Endothelial cell of umbilical vein (primary cell): Measurements from ENCODE around the gene ADAMTS6. TPM values are rescaled to one million over a fixed set of nuclear protein-coding genes. Genes with fewer than 3 reads are reported as not detected.

Experiments used
- BruUV-seq: library from RNA; stranded (reverse); fragments of 400-500 nt; replicated peaks from 2 replicates; lab custom pipeline; 2021; lab: Mats Ljungman, UMichigan
- CTCF ChIA-PET: fragments of 300-600, 350-600 bp; sonication (Branson Sonifier 250); formaldehyde crosslinking; loops from one replicate; lab custom pipeline; 2021; ENCODE audit warnings: antibody characterized with exemption, inconsistent platforms; lab: Charles Lee
- POLR2A ChIA-PET: fragments of 300-600, 350-600 bp; sonication (Branson Sonifier 250); formaldehyde crosslinking; loops from one replicate; lab custom pipeline; 2021; ENCODE audit warnings: antibody characterized with exemption, inconsistent platforms; lab: Charles Lee
- DNase-seq: peaks from one replicate; pipeline ENCODE4 v3.0.0-alpha.2; 2011; ENCODE audit warnings: low read depth, low spot score
- FAIRE-seq: peaks from 2 replicates; lab custom pipeline; 2011; peaks lifted over from hg19 to GRCh38; lab: Jason Lieb, UNC
- H2AFZ ChIP-seq: 2 replicates; pipeline ENCODE4 v1.6.0; 2012; ENCODE audit warnings: low read depth, low read length, control low read depth, inconsistent platforms
- H3K27ac ChIP-seq: 2 replicates; pipeline ENCODE4 v1.5.1; 2011; ENCODE audit warnings: low read depth, mild to moderate bottlenecking, control low read depth, low read length, moderate library complexity; ENCODE audit not compliant: insufficient read depth
- H3K27me3 ChIP-seq, 2 experiments: 2 replicates each; pipeline versions ENCODE4 v1.6.0 to v1.6.1; 2011; ENCODE audit warnings: low read length in 2 of 2, mixed read lengths in 1 of 2; ENCODE audit not compliant: control insufficient read depth in 2 of 2, insufficient read depth in 2 of 2
- H3K36me3 ChIP-seq, 2 experiments: 2 replicates in 1 of 2; 3 replicates in 1 of 2; pipeline ENCODE4 v1.5.1; 2011; ENCODE audit warnings: low read length in 2 of 2, mild to moderate bottlenecking in 1 of 2, moderate library complexity in 1 of 2; ENCODE audit not compliant: control insufficient read depth in 2 of 2, insufficient read depth in 2 of 2; ENCODE audit errors: extremely low read depth in 1 of 2
- H3K4me1 ChIP-seq: 3 replicates; pipeline ENCODE4 v1.5.1; 2011; ENCODE audit warnings: mild to moderate bottlenecking, low read length; ENCODE audit not compliant: control insufficient read depth, insufficient read depth; ENCODE audit errors: extremely low read depth
- H3K4me2 ChIP-seq: 2 replicates; pipeline ENCODE4 v1.6.1; 2011; ENCODE audit warnings: low read length, control low read depth, mixed read lengths; ENCODE audit not compliant: insufficient read depth
- H3K4me3 ChIP-seq, 3 experiments: fragments of 200-600 bp in 1 of 3; sonication (generic), shearing (Covaris generic) in 1 of 3; replicated peaks in 1 of 3; 2 replicates each; pipeline ENCODE4 v1.5.1; 2011 to 2016; ENCODE audit warnings: control low read depth in 3 of 3, low read length in 3 of 3, mild to moderate bottlenecking in 2 of 3, inconsistent platforms in 1 of 3, low read depth in 1 of 3, moderate library complexity in 1 of 3; ENCODE audit not compliant: insufficient read depth in 1 of 3
- H3K79me2 ChIP-seq: 2 replicates; pipeline ENCODE4 v1.6.0; 2012; ENCODE audit warnings: low read length, inconsistent platforms; ENCODE audit not compliant: control insufficient read depth, insufficient read depth
- H3K9ac ChIP-seq: replicated peaks from 2 replicates; pipeline ENCODE3; 2011; ENCODE audit warnings: low read length, control low read depth; ENCODE audit not compliant: insufficient read depth; ENCODE audit errors: extremely low read depth
- H3K9me1 ChIP-seq: replicated peaks from 3 replicates; pipeline ENCODE4 v1.6.0; 2011; ENCODE audit warnings: mild to moderate bottlenecking, low read length; ENCODE audit not compliant: control insufficient read depth, insufficient read depth; ENCODE audit errors: extremely low read depth
- H3K9me3 ChIP-seq: replicated peaks from 2 replicates; pipeline ENCODE4 v1.5.1; 2012; ENCODE audit warnings: low read length, inconsistent platforms; ENCODE audit not compliant: control insufficient read depth, insufficient read depth
- H4K20me1 ChIP-seq: replicated peaks from 2 replicates; pipeline ENCODE3; 2011; ENCODE audit warnings: mild to moderate bottlenecking, low read length; ENCODE audit not compliant: control insufficient read depth, insufficient read depth; ENCODE audit errors: extremely low read depth
- EZH2 ChIP-seq: IDR thresholded peaks from 2 replicates; pipeline ENCODE4 v1.6.1; 2012; ENCODE audit warnings: borderline replicate concordance, low read depth, mild to moderate bottlenecking, moderate library complexity, low read length, inconsistent platforms; ENCODE audit not compliant: severe bottlenecking
- FOS ChIP-seq: IDR thresholded peaks from 2 replicates; pipeline ENCODE4 v1.6.1; 2011; ENCODE audit warnings: mild to moderate bottlenecking, low read length, moderate library complexity, borderline replicate concordance; ENCODE audit not compliant: insufficient read depth
- GATA2 ChIP-seq: IDR thresholded peaks from 2 replicates; pipeline ENCODE4 v1.7.0; 2011; ENCODE audit warnings: low read depth, mild to moderate bottlenecking, moderate library complexity, mixed read lengths, low read length; ENCODE audit not compliant: insufficient read length, insufficient read depth
- JUN ChIP-seq: IDR thresholded peaks from 2 replicates; pipeline ENCODE4 v1.6.1; 2011; ENCODE audit warnings: borderline replicate concordance, low read depth; ENCODE audit not compliant: insufficient read length, insufficient read depth
- MYC ChIP-seq: IDR thresholded peaks from one replicate; pipeline ENCODE4 v1.6.1; 2011; ENCODE audit warnings: mild to moderate bottlenecking, low read depth, low read length
- POLR2A ChIP-seq: IDR thresholded peaks from 2 replicates; pipeline ENCODE4 v1.6.1; 2012; ENCODE audit warnings: low read depth, mild to moderate bottlenecking, control low read depth, low read length
- POLR2AphosphoS5 ChIP-seq: IDR thresholded peaks from 2 replicates; pipeline ENCODE4 v1.6.1; 2012; ENCODE audit warnings: low read depth, mild to moderate bottlenecking, control low read depth, low read length, moderate library complexity; ENCODE audit not compliant: insufficient read depth
- dilution Hi-C: fragments of 300-500 bp; cut with MboI; formaldehyde crosslinking; loops from one replicate; pipeline ENCODE4 v1.15.0; 2019; ENCODE audit warnings: low sequenced_read_pairs; ENCODE audit not compliant: extremely low pct_ligation_motif_present
- intact Hi-C: fragments of 100-400 bp; cut with micrococcal nuclease; formaldehyde crosslinking; loops from one replicate; pipeline ENCODE4 v1.10.0; 2022
- polyA plus RNA-seq, 4 experiments: library from polyadenylated mRNA; depleted of rRNA in 3 of 4; stranded (reverse) in 3 of 4; unstranded in 1 of 4; fragments of >200 nt; gene quantifications; 2 replicates each; pipeline versions ENCODE4 v1.2.1 to v1.2.3, GENCODE V29; 2011 to 2012; ENCODE audit warnings: missing spikeins in 1 of 4
- total RNA-seq: library from RNA; stranded (reverse); gene quantifications from 2 replicates; pipeline ENCODE4 v1.2.3, GENCODE V29; 2021
- TF ChIP-seq, protein P1 (sequence below): IDR thresholded peaks from 2 replicates; pipeline ENCODE4 v1.6.1; 2011; ENCODE audit not compliant: insufficient read depth, insufficient read length
- TF ChIP-seq, protein P2 (sequence below), 2 donors: IDR thresholded peaks; 1 replicate in 1 of 2; 2 replicates in 1 of 2; pipeline ENCODE4 v1.5.1; 2011; ENCODE audit warnings: low read length in 2 of 2, mild to moderate bottlenecking in 2 of 2, moderate library complexity in 2 of 2, control low read depth in 1 of 2, inconsistent platforms in 1 of 2, low read depth in 1 of 2; ENCODE audit not compliant: insufficient read depth in 1 of 2; ENCODE audit errors: extremely low read depth in 1 of 2

Gene ADAMTS6
- total and polyA plus RNA-seq, 2 donors (not counting 3 experiments of a cell fraction or from before 2014, with no cell fraction given), result 20.4 to 43.4 TPM

DNA sequence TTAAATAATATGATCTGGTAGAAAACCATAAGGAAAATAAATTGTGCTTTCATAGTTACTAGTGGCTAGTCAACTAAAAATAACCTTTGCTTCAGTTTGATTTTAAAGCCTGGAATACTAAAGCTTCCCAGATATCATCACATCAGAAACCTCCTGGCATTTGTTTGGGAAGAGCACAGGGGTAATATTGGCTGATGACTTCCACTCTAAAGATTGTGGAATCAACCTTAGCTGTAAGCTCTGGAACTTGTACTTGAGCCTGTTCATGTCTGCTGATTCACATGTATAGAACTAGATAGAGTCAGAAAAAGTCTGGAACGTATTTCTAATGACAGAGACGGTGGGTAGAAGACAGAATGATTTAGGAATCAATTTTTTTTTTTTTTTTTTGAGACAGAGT is 367.9 kb downstream of the ADAMTS6 start:
- no peaks in the 10 kb centered on the region for H3K4me1 ChIP-seq
- no peaks in the 10 kb centered on the region for H3K36me3 ChIP-seq
- no TSS peak for BruUV-seq
- POLR2A ChIA-PET, result no interaction called here
- dilution Hi-C loops (no loop called here), intact Hi-C loops (no loop called here)
- FAIRE-seq (no peak), DNase-seq (no peak)
- H3K9me1 ChIP-seq, result no peaks in the 10 kb centered on the region
- TF ChIP-seq, protein P1, sequence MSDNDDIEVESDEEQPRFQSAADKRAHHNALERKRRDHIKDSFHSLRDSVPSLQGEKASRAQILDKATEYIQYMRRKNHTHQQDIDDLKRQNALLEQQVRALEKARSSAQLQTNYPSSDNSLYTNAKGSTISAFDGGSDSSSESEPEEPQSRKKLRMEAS, result no peak
- TF ChIP-seq EZH2 (no peak), MYC (no peak), GATA2 (no peak), FOS (no peak), POLR2A (no peak), JUN (no peak), POLR2AphosphoS5 (no peak)
- H3K27me3 ChIP-seq, result no peaks in the 10 kb centered on the region
- H3K9me3 ChIP-seq, result no peaks in the 10 kb centered on the region
- H3K27ac ChIP-seq, result no peak overlapping the region
- no peaks in the 10 kb centered on the region for H4K20me1 ChIP-seq
- no peak overlapping the region for H3K4me3 ChIP-seq
- CTCF ChIA-PET, result interaction anchor here (1.7 kb wide), 1 partner anchor 11 kb away, joined by 5 read pairs; no protein-coding TSS in a partner anchor
- no peak overlapping the region for H3K9ac ChIP-seq
- no peak overlapping the region for H3K4me2 ChIP-seq
- H2AFZ ChIP-seq, result no peak overlapping the region
- H3K79me2 ChIP-seq, result no peaks in the 10 kb centered on the region

DNA sequence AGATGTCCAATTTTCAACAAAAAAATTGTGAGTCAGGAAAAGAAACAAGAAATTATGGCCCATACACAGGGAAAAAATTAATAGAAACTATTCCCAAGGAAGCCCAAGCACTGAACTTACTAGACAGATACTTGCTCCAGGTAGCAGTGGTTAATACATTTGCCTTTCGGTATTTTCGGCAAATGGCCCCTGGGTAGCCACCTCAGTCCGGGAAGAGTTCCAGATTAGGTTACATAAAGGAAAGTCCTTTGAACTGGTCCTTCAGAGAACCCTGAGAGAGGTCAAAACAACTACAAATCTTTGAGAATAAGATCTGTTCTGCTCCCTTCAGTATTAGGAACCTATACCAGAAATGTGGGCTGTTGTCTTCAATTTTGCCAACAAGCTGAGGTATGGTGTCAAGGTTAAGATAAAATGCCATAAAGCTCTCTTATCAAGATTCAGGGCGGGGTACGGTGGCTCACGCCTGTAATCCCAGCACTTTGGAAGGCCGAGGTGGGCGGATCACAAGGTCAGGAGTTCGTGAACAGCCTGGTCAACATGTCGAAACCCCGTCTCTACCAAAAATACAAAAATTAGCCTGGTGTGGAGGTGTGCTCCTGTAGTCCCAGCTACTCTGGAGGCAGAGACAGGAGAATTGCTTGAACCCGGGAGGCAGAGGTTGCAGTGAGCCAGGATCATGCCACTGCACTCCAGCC is 369.6 kb downstream of the ADAMTS6 start:
- H4K20me1 ChIP-seq, result no peaks in the 10 kb centered on the region
- intact Hi-C loops, result no loop called here
- H3K4me1 ChIP-seq, result no peaks in the 10 kb centered on the region
- no peak for DNase-seq
- no peak overlapping the region for H3K4me2 ChIP-seq
- no peak overlapping the region for H3K4me3 ChIP-seq
- no peak for FAIRE-seq
- no TSS peak for BruUV-seq
- no peaks in the 10 kb centered on the region for H3K36me3 ChIP-seq
- H3K9me3 ChIP-seq, result no peaks in the 10 kb centered on the region
- H3K9ac ChIP-seq, result no peak overlapping the region
- no peak for TF ChIP-seq FOS
- TF ChIP-seq POLR2A, result no peak
- TF ChIP-seq POLR2AphosphoS5, result no peak
- no peak for TF ChIP-seq MYC
- TF ChIP-seq EZH2, result no peak
- no peak for TF ChIP-seq GATA2
- TF ChIP-seq JUN, result no peak
- TF ChIP-seq, protein P2, sequence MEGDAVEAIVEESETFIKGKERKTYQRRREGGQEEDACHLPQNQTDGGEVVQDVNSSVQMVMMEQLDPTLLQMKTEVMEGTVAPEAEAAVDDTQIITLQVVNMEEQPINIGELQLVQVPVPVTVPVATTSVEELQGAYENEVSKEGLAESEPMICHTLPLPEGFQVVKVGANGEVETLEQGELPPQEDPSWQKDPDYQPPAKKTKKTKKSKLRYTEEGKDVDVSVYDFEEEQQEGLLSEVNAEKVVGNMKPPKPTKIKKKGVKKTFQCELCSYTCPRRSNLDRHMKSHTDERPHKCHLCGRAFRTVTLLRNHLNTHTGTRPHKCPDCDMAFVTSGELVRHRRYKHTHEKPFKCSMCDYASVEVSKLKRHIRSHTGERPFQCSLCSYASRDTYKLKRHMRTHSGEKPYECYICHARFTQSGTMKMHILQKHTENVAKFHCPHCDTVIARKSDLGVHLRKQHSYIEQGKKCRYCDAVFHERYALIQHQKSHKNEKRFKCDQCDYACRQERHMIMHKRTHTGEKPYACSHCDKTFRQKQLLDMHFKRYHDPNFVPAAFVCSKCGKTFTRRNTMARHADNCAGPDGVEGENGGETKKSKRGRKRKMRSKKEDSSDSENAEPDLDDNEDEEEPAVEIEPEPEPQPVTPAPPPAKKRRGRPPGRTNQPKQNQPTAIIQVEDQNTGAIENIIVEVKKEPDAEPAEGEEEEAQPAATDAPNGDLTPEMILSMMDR (IDR thresholded peaks at IDR 0.05; ENCODE audit: extremely low read depth in 1 of 2, insufficient read depth in 1 of 2, low read depth in 1 of 2, low read length in 2 of 2), result no peak
- TF ChIP-seq, protein P1, result no peak
- no peak overlapping the region for H2AFZ ChIP-seq
- H3K9me1 ChIP-seq, result no peaks in the 10 kb centered on the region
- no peaks in the 10 kb centered on the region for H3K27me3 ChIP-seq
- ChIA-PET POLR2A (no interaction called here), CTCF (interaction anchor here (0.6 kb wide), 1 partner anchor 323 kb away, joined by 3 read pairs; no protein-coding TSS in a partner anchor)
- no peaks in the 10 kb centered on the region for H3K79me2 ChIP-seq
- dilution Hi-C loops, result no loop called here
- no peak overlapping the region for H3K27ac ChIP-seq
